Thymus (tissue), 11 donors: ENCODE results near the gene GRIFIN. TPM values are rescaled to one million over a fixed set of nuclear protein-coding genes. Genes with fewer than 3 reads are reported as not detected.
"Not testable (repeated sequence)": the region's sequence is repeated elsewhere in the genome, so short reads cannot be mapped to it uniquely, and the experiment has no call there.

Source experiments
- DNase-seq, 9 donors: peaks; one replicate each; pipeline ENCODE4 v3.0.0-alpha.2; 2013; ENCODE audit warnings: low spot score in 9 of 9, low read depth in 6 of 9, missing footprints in 1 of 9
- H3K27ac ChIP-seq, 2 donors: one replicate each; pipeline ENCODE4 v1.5.1; 2013; ENCODE audit warnings: control low read depth in 1 of 2, low read depth in 1 of 2, low read length in 1 of 2, mild to moderate bottlenecking in 1 of 2, moderate library complexity in 1 of 2
- H3K27me3 ChIP-seq, 2 donors: one replicate each; pipeline ENCODE4 v1.5.1; 2013; ENCODE audit warnings: low read length in 1 of 2; ENCODE audit not compliant: control insufficient read depth in 2 of 2, insufficient read depth in 1 of 2
- H3K36me3 ChIP-seq, 2 donors: one replicate each; pipeline ENCODE4 v1.5.1; 2013; ENCODE audit warnings: low read length in 1 of 2, mild to moderate bottlenecking in 1 of 2, moderate library complexity in 1 of 2; ENCODE audit not compliant: control insufficient read depth in 2 of 2, insufficient read depth in 2 of 2
- H3K4me1 ChIP-seq, 2 donors: one replicate each; pipeline ENCODE4 v1.5.1; 2013; ENCODE audit warnings: low read length in 2 of 2; ENCODE audit not compliant: control insufficient read depth in 2 of 2, insufficient read depth in 2 of 2
- H3K4me3 ChIP-seq, 2 donors: one replicate each; pipeline ENCODE4 v1.5.1; 2013; ENCODE audit warnings: low read length in 2 of 2, control low read depth in 1 of 2, mild to moderate bottlenecking in 1 of 2
- H3K9me3 ChIP-seq, 2 donors: one replicate each; pipeline ENCODE4 v1.5.1; 2013; ENCODE audit warnings: low read length in 1 of 2, mild to moderate bottlenecking in 1 of 2; ENCODE audit not compliant: control insufficient read depth in 2 of 2, insufficient read depth in 1 of 2
- WGBS: extraction: QIAGEN DNeasy Blood & Tissue Kit; methylation state at CpG from one replicate; pipeline ENCODE4 v1.1.7; 2013; 5-methylcytosine and 5-hydroxymethylcytosine counted together
- polyA plus RNA-seq: library from polyadenylated mRNA; stranded (reverse); fragments of 200-250 nt; gene quantifications from one replicate; pipeline ENCODE4 v1.2.3, GENCODE V29; 2013
- total RNA-seq: library from RNA; stranded (reverse); fragments of 120-200 nt; gene quantifications from one replicate; pipeline ENCODE4 v1.2.4, GENCODE V29; 2013
- donor health status: healthy.

The GRIFIN gene
- total and polyA plus RNA-seq, 2 donors, result not detected

GRCh38 chr7:2471022-2471329 is 5.2 kb downstream of the GRIFIN start:
- 67% methylated on average over 5 of the region's 5 CpGs for WGBS
- H3K9me3 ChIP-seq, result peaks cover 0 to 5% of the 10 kb centered on the region in 2 donors

GRCh38 chr7:2470204-2471021 is 5.8 kb downstream of the GRIFIN start:
- peaks cover 0 to 16% of the 10 kb centered on the region in 2 donors for H3K27me3 ChIP-seq
- WGBS, result 95% methylated on average over 19 of the region's 19 CpGs
- H3K9me3 ChIP-seq, result peaks cover 0 to 5% of the 10 kb centered on the region in 2 donors
- H3K27ac ChIP-seq, result no peak overlapping the region
- peaks cover 0 to 10% of the 10 kb centered on the region in 2 donors for H3K4me1 ChIP-seq
- no peak for DNase-seq
- no peaks in the 10 kb centered on the region for H3K36me3 ChIP-seq
- H3K4me3 ChIP-seq, result no peak overlapping the region

More at GRCh38 chr7:2471022-2471329, 5.2 kb downstream of the GRIFIN start:
- Histone ChIP-seq H3K36me3 (no peaks in the 10 kb centered on the region), H3K4me1 (peaks cover 0 to 10% of the 10 kb centered on the region in 2 donors), H3K27ac (no peak overlapping the region), H3K4me3 (no peak overlapping the region), H3K27me3 (peaks cover 0 to 16% of the 10 kb centered on the region in 2 donors)
- DNase-seq, result no peak

DNA sequence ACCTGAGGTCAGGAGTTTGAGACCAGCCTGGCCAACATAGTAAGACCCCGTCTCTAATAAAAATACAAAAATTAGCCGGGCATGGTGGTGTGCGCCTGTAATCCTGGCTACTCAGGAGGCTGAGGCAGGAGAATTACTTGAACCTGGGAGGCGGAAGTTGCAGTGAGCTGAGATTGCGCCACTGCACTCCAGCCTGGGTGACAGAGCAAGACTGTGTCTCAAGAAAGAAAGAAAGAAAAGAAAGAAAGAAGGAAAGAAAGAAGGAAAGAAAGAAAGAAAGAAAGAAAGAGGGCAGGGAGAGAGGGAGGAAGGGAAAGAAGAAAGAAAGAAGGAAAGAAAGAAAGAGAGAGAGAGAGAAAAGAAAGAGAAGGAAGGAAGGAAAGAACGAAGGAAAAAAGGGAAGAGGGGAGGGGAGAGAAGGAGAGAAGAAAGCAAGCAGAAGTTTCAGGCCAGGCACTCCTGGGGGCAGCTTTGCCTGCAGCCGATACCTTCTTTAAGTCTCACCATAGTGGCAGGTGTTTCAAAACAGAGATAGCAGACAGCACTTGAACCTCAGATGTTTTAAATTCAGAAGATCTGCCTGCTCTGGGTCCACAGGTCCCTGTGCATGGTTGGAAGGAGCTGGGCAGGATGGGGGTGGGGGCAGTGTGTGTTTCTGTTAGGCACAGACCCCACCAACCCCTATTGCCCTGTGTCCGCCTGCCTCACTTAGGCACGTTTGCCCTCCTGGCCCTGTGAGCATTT is 6.6 kb downstream of the GRIFIN start:
- H3K36me3 ChIP-seq, DNase-seq, H3K9me3 ChIP-seq, H3K4me3 ChIP-seq, H3K27ac ChIP-seq: not testable (repeated sequence)
- Histone ChIP-seq H3K27me3 (peaks cover 0 to 16% of the 10 kb centered on the region in 2 donors), H3K4me1 (peaks cover 0 to 10% of the 10 kb centered on the region in 2 donors)
- 86% methylated on average over 9 of the region's 9 CpGs for WGBS

DNA sequence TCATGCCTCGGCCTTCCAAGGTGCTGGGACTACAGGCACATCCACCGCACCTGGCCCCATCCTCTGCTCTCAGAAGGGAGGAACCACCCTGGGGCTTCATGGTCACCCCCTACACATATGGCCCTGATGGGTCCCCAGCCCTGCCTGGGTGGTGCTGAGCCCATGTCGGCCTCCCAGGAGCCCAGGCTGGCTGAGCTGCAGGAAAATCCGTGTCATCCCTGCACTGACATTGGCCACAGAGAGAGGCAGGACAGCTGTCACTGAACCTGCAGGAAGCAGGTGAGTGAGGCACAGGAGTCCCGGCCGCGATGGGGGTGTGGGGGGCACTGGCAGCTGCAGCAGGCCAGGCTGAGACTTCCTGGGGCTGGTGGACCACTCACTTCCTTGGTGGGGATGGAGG is 8.0 kb downstream of the GRIFIN start:
- Histone ChIP-seq H3K4me1 (peaks cover 0 to 10% of the 10 kb centered on the region in 2 donors), H3K27me3 (peaks cover 0 to 16% of the 10 kb centered on the region in 2 donors), H3K27ac (no peak overlapping the region), H3K36me3 (no peaks in the 10 kb centered on the region), H3K9me3 (peaks cover 0 to 5% of the 10 kb centered on the region in 2 donors), H3K4me3 (no peak overlapping the region)
- DNase-seq, result no peak
- WGBS, result 72% methylated on average over 7 of the region's 7 CpGs

GRCh38 chr7:2466675-2467074 is 9.5 kb downstream of the GRIFIN start:
- H3K9me3 ChIP-seq, result peaks cover 0 to 5% of the 10 kb centered on the region in 2 donors
- no peak overlapping the region for H3K4me3 ChIP-seq
- H3K4me1 ChIP-seq, result peaks cover 0 to 9% of the 10 kb centered on the region in 2 donors
- no peak overlapping the region for H3K27ac ChIP-seq
- 97% methylated on average over 10 of the region's 10 CpGs for WGBS
- H3K27me3 ChIP-seq, result peaks cover 0 to 15% of the 10 kb centered on the region in 2 donors
- no peak for DNase-seq
- H3K36me3 ChIP-seq, result no peaks in the 10 kb centered on the region

GRCh38 chr7:2465928-2466327 is 10.3 kb downstream of the GRIFIN start:
- Histone ChIP-seq H3K36me3 (no peaks in the 10 kb centered on the region), H3K27ac (no peak overlapping the region), H3K4me3 (no peak overlapping the region), H3K27me3 (peaks cover 0 to 8% of the 10 kb centered on the region in 2 donors), H3K4me1 (peaks cover 0 to 2% of the 10 kb centered on the region in 2 donors), H3K9me3 (peaks cover 0 to 5% of the 10 kb centered on the region in 2 donors)
- no peak for DNase-seq
- WGBS, result 89% methylated on average over 12 of the region's 12 CpGs

- H3K4me3 ChIP-seq, result no peak overlapping the region
These were observed 13.5 kb downstream of the GRIFIN start for GRCh38 chr7:2462731-2463130.

DNA sequence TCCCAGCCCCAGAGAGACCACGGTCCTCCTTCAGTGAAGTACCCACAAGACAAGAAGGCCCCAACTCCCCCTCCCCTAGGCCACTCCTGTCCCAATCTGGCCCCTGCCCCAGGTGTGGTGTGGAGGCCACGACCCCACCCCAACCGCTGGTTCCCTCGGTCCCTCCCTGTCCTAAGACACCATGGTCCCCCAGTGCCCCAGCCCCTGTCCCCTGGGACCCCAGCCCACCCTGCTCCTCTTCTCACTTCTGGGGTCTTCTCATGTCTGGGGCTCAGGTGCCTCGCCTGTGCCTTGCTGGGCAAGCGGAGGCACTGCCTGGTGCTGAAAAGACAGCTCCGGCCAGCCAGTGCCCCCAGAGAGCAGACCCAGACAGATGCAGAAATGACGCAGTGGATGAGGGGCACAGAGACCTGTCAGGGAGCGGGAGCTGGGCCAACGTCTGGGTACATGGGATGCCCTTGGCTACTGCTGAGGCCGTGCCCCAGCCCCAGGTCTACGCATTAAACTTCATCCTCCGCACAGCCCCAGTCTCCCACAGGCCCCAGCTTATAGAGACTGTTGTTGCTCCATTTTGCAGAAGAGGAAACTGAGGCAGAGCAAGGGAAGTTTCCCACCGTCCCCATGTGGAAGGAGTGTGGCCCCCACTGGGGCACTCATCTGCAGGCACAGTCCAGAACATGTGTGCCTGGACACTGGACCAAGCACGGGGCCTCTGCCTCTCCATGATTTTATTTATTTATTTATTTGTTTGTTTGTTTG is 14.8 kb downstream of the GRIFIN start:
- WGBS, result 93% methylated on average over 15 of the region's 15 CpGs
- no peaks in the 10 kb centered on the region for H3K4me1 ChIP-seq
- H3K36me3 ChIP-seq, result no peaks in the 10 kb centered on the region
- H3K9me3 ChIP-seq, result no peaks in the 10 kb centered on the region
- no peaks in the 10 kb centered on the region for H3K27me3 ChIP-seq
- DNase-seq, result no peak
- no peak overlapping the region for H3K27ac ChIP-seq
- no peak overlapping the region for H3K4me3 ChIP-seq

More at GRCh38 chr7:2462731-2463130, 13.5 kb downstream of the GRIFIN start:
- no peaks in the 10 kb centered on the region for H3K4me1 ChIP-seq
- H3K27ac ChIP-seq, result no peak overlapping the region
- no peak for DNase-seq
- WGBS, result 97% methylated on average over 3 of the region's 3 CpGs
- H3K9me3 ChIP-seq, result peaks cover 0 to 3% of the 10 kb centered on the region in 2 donors
- H3K27me3 ChIP-seq, result no peaks in the 10 kb centered on the region
- H3K36me3 ChIP-seq, result no peaks in the 10 kb centered on the region
